Measurements from ENCODE around the gene GABRG3. TPM values are rescaled to one million over a fixed set of nuclear protein-coding genes. Genes with fewer than 3 reads are reported as not detected.

Gene GABRG3
- total and polyA plus RNA-seq, 2 of the 4 experiments (the other 2 are of a cell fraction), result not detected

GRCh38 chr15:27574541-27575054 is 603.6 kb downstream of the GABRG3 start:
- H3K9me1 ChIP-seq (ENCODE audit: insufficient read depth, low read length), result no peaks in the 10 kb centered on the region
- H3K23ac ChIP-seq (ENCODE audit: low read depth, low read length), result no peak overlapping the region
- peaks cover 23% of the 10 kb centered on the region for H3K9me3 ChIP-seq (ENCODE audit: control insufficient read depth, insufficient read depth, low read length)
- no peak overlapping the region for H3K56ac ChIP-seq (ENCODE audit: extremely low read depth, insufficient read depth, low read length)
- H4K20me1 ChIP-seq (ENCODE audit: insufficient read depth, low read length), result no peaks in the 10 kb centered on the region
- no TSS peak for BruUV-seq (replicated peaks)
- H3K4me3 ChIP-seq (ENCODE audit: insufficient read depth, low read depth, low read length), result no peak overlapping the region
- TF ChIP-seq SMC3 (IDR thresholded peaks at IDR 0.05; ENCODE audit: low read depth, low read length) (no peak), CTCF (conservative IDR thresholded peaks at IDR 0.05; ENCODE audit: low read depth, low read length) (no peak), FOS (IDR thresholded peaks at IDR 0.05; ENCODE audit: low read depth, low read length) (no peak)
- ChIA-PET CTCF (no interaction called here), POLR2A (ENCODE audit: unreplicated experiment) (no interaction called here)
- no peak overlapping the region for H3K4me2 ChIP-seq (ENCODE audit: low read depth, low read length)
- DNase-seq, result no peak
- H2BK120ac ChIP-seq (ENCODE audit: low read depth, low read length), result no peak overlapping the region
- no peak overlapping the region for H4K8ac ChIP-seq (ENCODE audit: low read depth in 2 of 2, low read length in 2 of 2)
- no peaks in the 10 kb centered on the region for H3K79me1 ChIP-seq (ENCODE audit: low read depth in 1 of 2, low read length in 2 of 2)
- H3K18ac ChIP-seq (ENCODE audit: low read depth, low read length), result no peak overlapping the region
- H2BK20ac ChIP-seq (ENCODE audit: low read depth, low read length), result no peak overlapping the region
- no peaks in the 10 kb centered on the region for H3K36me3 ChIP-seq (ENCODE audit: control insufficient read depth, insufficient read depth, low read length)
- H3K14ac ChIP-seq (replicated peaks; ENCODE audit: low read depth, low read length), result no peak overlapping the region
- no peak for ATAC-seq (ENCODE audit: low read depth)
- no peaks in the 10 kb centered on the region for H3K4me1 ChIP-seq (ENCODE audit: control insufficient read depth, insufficient read depth, low read length)
- H2AK9ac ChIP-seq (replicated peaks; ENCODE audit: low read depth, low read length, poor library complexity), result no peak overlapping the region
- H3K27ac ChIP-seq (ENCODE audit: insufficient read depth, low read length), result no peak overlapping the region
- no peak overlapping the region for H4K91ac ChIP-seq (ENCODE audit: insufficient read depth, low read depth, low read length)
- intact Hi-C loops (cut with micrococcal nuclease), result no loop called here
- no peak overlapping the region for H2AK5ac ChIP-seq (ENCODE audit: low read depth, low read length)
- no peak overlapping the region for H2AFZ ChIP-seq (replicated peaks; ENCODE audit: low read length, poor library complexity)
- in situ Hi-C loops (cut with MboI; ENCODE audit: low sequenced_read_pairs), result no loop called here
- no peak overlapping the region for H2BK15ac ChIP-seq (ENCODE audit: low read depth, low read length)
- H3K4ac ChIP-seq (ENCODE audit: low read depth, low read length), result no peak overlapping the region
- no peak overlapping the region for H2BK5ac ChIP-seq (ENCODE audit: low read depth, low read length, poor library complexity, severe bottlenecking)
- H4K5ac ChIP-seq (ENCODE audit: low read depth, low read length), result no peak overlapping the region
- dilution Hi-C loops (cut with HindIII; ENCODE audit: low sequenced_read_pairs, unreplicated experiment), result no loop called here
- WGBS, 2 experiments (ENCODE audit: extremely low coverage in 2 of 2, insufficient read length in 1 of 2), result 85% methylated on average over 8 of the region's 20 CpGs; no CpG with 5 or more reads in 1 of the 2 experiments
- no peak overlapping the region for H3K9ac ChIP-seq (ENCODE audit: low read depth, low read length)
- H3K27me3 ChIP-seq (ENCODE audit: control insufficient read depth, insufficient read depth, low read length), result no peaks in the 10 kb centered on the region

Measured in IMR-90 (cell line).